ENCODE data around the gene PIK3AP1.

- no peak for TF ChIP-seq CTCF (IDR thresholded peaks at IDR 0.05 in 4 of 5, conservative IDR thresholded peaks at IDR 0.05 in 1 of 5)
- TF ChIP-seq POLR2A (IDR thresholded peaks at IDR 0.05), result no peak
Measured at GRCh38 chr10:96600337-96600736, 120.0 kb downstream of the PIK3AP1 start.

All from gastrocnemius medialis (tissue), 4 donors.